ENCODE measurements around the gene APOL1.

GRCh38 chr22:36296690-36297089 is 43.8 kb downstream of the APOL1 start:
- TF ChIP-seq CTCF (IDR thresholded peaks at IDR 0.05; ENCODE audit: low read depth, low read length, missing input control) (no peak), MAX (IDR thresholded peaks at IDR 0.05) (no peak), RAD21 (IDR thresholded peaks at IDR 0.05) (no peak), GABPA (IDR thresholded peaks at IDR 0.05 in 1 of 2, conservative IDR thresholded peaks at IDR 0.05 in 1 of 2) (no peak), SP1 (IDR thresholded peaks at IDR 0.05) (no peak), REST (IDR thresholded peaks at IDR 0.05) (no peak), EGR1 (IDR thresholded peaks at IDR 0.05; ENCODE audit: low read depth in 2 of 2) (no peak), FOXA1 (IDR thresholded peaks at IDR 0.05) (no peak), ZBTB33 (IDR thresholded peaks at IDR 0.05) (no peak), YY1 (IDR thresholded peaks at IDR 0.05) (no peak), TAF1 (conservative IDR thresholded peaks at IDR 0.05) (no peak)
